Measurements from ENCODE around the gene PSORS1C1. TPM values are rescaled to one million over a fixed set of nuclear protein-coding genes. Genes with fewer than 3 reads are reported as not detected.

PSORS1C1 gene
- polyA plus RNA-seq, 1 donor (not counting 4 experiments of a cell fraction or from before 2014, with no cell fraction given), result 5.7 TPM

DNA sequence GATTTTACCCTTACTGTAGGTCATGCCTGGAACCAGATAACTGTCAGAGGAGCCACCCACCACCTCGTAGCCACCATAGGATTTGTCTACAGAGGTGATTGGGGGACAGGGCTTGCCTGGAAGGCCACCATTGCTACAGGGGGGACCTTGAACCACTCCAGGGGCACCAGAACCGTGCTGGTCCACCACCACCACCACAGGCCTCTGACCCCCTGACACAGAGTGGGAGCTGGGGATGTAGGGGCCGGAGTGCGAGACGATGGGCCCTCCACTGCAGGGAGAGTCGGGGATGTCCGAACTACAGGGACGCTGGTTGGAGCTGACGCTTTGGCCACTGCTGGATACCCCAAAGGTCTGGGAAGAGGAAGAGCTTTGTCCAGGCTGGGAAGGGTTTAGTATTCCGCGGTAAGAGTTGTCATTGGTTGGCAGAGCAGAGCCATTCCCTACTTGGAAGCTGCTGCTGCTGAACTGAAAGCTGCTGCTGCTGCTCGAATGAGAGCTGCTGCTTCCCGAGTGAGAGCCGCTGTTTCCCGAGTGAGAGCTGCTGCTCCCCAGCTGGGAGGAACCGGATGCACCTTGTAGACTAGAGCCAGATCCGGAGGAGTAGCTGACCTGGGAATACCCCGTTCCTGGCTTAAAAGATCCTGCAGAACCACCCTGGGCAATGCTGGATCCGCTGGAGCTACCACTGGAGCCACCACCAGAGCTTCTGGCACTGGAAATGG lies 2.2 kb downstream of the PSORS1C1 start:
- peaks cover 35% of the 10 kb centered on the region for H3K79me2 ChIP-seq (ENCODE audit: control insufficient read depth, insufficient read depth, low read length)
- H3K9me1 ChIP-seq (ENCODE audit: control insufficient read depth, extremely low read depth, insufficient read depth, low read length), result no peaks in the 10 kb centered on the region
- H3K9me3 ChIP-seq (ENCODE audit: control insufficient read depth, low read depth, low read length), result no peaks in the 10 kb centered on the region
- H3K36me3 ChIP-seq (ENCODE audit: control insufficient read depth in 2 of 2, extremely low read depth in 1 of 2, insufficient read depth in 2 of 2, low read length in 2 of 2), result peaks cover 8 to 10% of the 10 kb centered on the region in 2 experiments
- TF ChIP-seq, protein P1, sequence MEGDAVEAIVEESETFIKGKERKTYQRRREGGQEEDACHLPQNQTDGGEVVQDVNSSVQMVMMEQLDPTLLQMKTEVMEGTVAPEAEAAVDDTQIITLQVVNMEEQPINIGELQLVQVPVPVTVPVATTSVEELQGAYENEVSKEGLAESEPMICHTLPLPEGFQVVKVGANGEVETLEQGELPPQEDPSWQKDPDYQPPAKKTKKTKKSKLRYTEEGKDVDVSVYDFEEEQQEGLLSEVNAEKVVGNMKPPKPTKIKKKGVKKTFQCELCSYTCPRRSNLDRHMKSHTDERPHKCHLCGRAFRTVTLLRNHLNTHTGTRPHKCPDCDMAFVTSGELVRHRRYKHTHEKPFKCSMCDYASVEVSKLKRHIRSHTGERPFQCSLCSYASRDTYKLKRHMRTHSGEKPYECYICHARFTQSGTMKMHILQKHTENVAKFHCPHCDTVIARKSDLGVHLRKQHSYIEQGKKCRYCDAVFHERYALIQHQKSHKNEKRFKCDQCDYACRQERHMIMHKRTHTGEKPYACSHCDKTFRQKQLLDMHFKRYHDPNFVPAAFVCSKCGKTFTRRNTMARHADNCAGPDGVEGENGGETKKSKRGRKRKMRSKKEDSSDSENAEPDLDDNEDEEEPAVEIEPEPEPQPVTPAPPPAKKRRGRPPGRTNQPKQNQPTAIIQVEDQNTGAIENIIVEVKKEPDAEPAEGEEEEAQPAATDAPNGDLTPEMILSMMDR (optimal IDR thresholded peaks at IDR 0.05 in 1 of 3, IDR thresholded peaks at IDR 0.05 in 1 of 3, conservative IDR thresholded peaks at IDR 0.05 in 1 of 3; ENCODE audit: extremely low read depth in 1 of 3, insufficient read depth in 2 of 3, low read length in 3 of 3), result no peak
- TF ChIP-seq EZH2 (IDR thresholded peaks at IDR 0.05; ENCODE audit: low read length), result no peak
- H3K9ac ChIP-seq (ENCODE audit: control insufficient read depth, extremely low read depth, insufficient read depth, low read length), result peak overlapping the region; percentile 33
- FAIRE-seq, result no peak
- no peak overlapping the region for H3K27ac ChIP-seq (ENCODE audit: control insufficient read depth, insufficient read depth, low read length)
- peak overlapping the region; percentile 99 for H3K4me2 ChIP-seq (ENCODE audit: control insufficient read depth, extremely low read depth, insufficient read depth, low read depth, low read length)
- H3K4me1 ChIP-seq (ENCODE audit: control insufficient read depth, extremely low read depth, insufficient read depth, low read length), result peaks cover 38% of the 10 kb centered on the region
- dilution Hi-C loops (cut with MboI; ENCODE audit: extremely low pct_ligation_motif_present, low sequenced_read_pairs), result no loop called here
- H2AFZ ChIP-seq (ENCODE audit: control insufficient read depth, low read length), result no peak overlapping the region
- no peaks in the 10 kb centered on the region for H4K20me1 ChIP-seq (ENCODE audit: control insufficient read depth, extremely low read depth, insufficient read depth, low read length)
- DNase-seq (ENCODE audit: low read depth, low spot score), result no peak
- peak overlapping the region; percentile 26 to 56 (median 46) for H3K4me3 ChIP-seq (ENCODE audit: control insufficient read depth in 2 of 3, extremely low read depth in 1 of 3, insufficient read depth in 2 of 3, low read depth in 1 of 3, low read length in 3 of 3)
- no peaks in the 10 kb centered on the region for H3K27me3 ChIP-seq (ENCODE audit: control insufficient read depth, extremely low read depth, insufficient read depth, low read length)

- no peak overlapping the region for H3K4me3 ChIP-seq (ENCODE audit: control insufficient read depth in 2 of 3, extremely low read depth in 1 of 3, insufficient read depth in 2 of 3, low read depth in 1 of 3, low read length in 3 of 3)
- H2AFZ ChIP-seq (ENCODE audit: control insufficient read depth, low read length), result no peak overlapping the region
- no peak for DNase-seq (ENCODE audit: low read depth, low spot score)
- H3K4me2 ChIP-seq (ENCODE audit: control insufficient read depth, extremely low read depth, insufficient read depth, low read depth, low read length), result no peak overlapping the region
- no peaks in the 10 kb centered on the region for H3K9me1 ChIP-seq (ENCODE audit: control insufficient read depth, extremely low read depth, insufficient read depth, low read length)
- no peaks in the 10 kb centered on the region for H3K27me3 ChIP-seq (ENCODE audit: control insufficient read depth, extremely low read depth, insufficient read depth, low read length)
- peaks cover 35% of the 10 kb centered on the region for H3K79me2 ChIP-seq (ENCODE audit: control insufficient read depth, insufficient read depth, low read length)
- dilution Hi-C loops (cut with MboI; ENCODE audit: extremely low pct_ligation_motif_present, low sequenced_read_pairs), result no loop called here
- peaks cover 8 to 10% of the 10 kb centered on the region in 2 experiments for H3K36me3 ChIP-seq (ENCODE audit: control insufficient read depth in 2 of 2, extremely low read depth in 1 of 2, insufficient read depth in 2 of 2, low read length in 2 of 2)
- H3K9me3 ChIP-seq (ENCODE audit: control insufficient read depth, low read depth, low read length), result no peaks in the 10 kb centered on the region
- no peak for TF ChIP-seq EZH2 (IDR thresholded peaks at IDR 0.05; ENCODE audit: low read length)
- TF ChIP-seq, protein P1 (optimal IDR thresholded peaks at IDR 0.05 in 1 of 3, IDR thresholded peaks at IDR 0.05 in 1 of 3, conservative IDR thresholded peaks at IDR 0.05 in 1 of 3; ENCODE audit: extremely low read depth in 1 of 3, insufficient read depth in 2 of 3, low read length in 3 of 3), result no peak
- no peak overlapping the region for H3K9ac ChIP-seq (ENCODE audit: control insufficient read depth, extremely low read depth, insufficient read depth, low read length)
- no peaks in the 10 kb centered on the region for H4K20me1 ChIP-seq (ENCODE audit: control insufficient read depth, extremely low read depth, insufficient read depth, low read length)
- peaks cover 48% of the 10 kb centered on the region for H3K4me1 ChIP-seq (ENCODE audit: control insufficient read depth, extremely low read depth, insufficient read depth, low read length)
- no peak for FAIRE-seq
- no peak overlapping the region for H3K27ac ChIP-seq (ENCODE audit: control insufficient read depth, insufficient read depth, low read length)
These were observed 3.6 kb downstream of the PSORS1C1 start for GRCh38 chr6:31118178-31118577.

Data from keratinocyte (primary cell).